Breast epithelium (tissue), 3 donors: ENCODE results near the gene VPS13D.

Experiments
- POLR2A ChIP-seq: fragments of 450-650 bp; IDR thresholded peaks from one replicate; pipeline ENCODE4 v1.6.1; 2016; ENCODE audit warnings: antibody characterized with exemption, mild to moderate bottlenecking, moderate library complexity
- TF ChIP-seq, protein P1 (sequence below), 3 donors: fragments of 450-650 bp; IDR thresholded peaks; one replicate each; pipeline ENCODE4 v1.5.1; 2016 to 2017; ENCODE audit warnings: antibody characterized with exemption in 3 of 3, mild to moderate bottlenecking in 3 of 3, moderate library complexity in 3 of 3

DNA sequence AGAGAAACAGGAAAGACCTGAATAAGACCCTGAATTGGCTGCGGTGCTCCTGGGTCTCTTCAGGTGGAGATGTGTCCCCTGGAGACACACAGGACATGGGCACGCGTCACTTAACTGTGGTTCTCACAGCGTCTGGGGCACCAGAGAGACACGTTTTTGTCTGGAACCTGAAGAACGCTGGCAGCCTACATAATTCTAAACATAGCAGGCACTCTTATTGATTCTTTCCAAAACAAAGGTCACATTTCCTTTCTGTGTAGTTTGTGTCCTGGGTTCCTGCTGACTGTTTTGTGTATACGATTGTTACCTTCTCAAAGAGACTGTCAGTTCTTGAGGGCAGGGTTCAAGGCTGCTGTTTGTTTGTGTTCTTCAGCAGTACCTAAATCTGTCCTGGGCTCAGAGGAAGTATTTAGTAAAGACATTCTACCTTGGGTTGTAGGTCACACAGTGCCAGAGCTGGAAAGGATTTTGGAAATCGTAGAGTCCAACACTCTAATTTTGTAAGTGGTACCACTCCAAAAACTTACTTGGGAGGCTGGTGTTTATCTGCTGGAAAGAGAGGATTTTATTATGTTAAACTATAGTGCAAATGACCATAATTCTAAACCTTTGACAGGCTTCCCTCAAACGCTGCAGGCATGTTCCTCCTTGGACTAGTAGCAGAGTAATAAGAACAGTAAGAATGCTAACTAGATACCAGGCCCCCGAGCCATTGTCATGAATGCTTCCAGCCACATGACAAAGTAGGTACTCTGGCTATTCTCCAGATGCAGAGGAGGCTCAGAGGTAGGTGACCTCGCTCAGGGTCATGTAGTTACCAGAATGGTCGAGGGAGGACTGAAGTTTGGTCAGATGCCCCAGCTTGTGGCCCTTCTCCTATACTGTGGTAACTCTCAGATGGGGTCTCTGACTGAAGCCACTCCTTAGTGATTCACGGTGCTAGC, 223.8 kb downstream of the VPS13D start:
- TF ChIP-seq, protein P1, sequence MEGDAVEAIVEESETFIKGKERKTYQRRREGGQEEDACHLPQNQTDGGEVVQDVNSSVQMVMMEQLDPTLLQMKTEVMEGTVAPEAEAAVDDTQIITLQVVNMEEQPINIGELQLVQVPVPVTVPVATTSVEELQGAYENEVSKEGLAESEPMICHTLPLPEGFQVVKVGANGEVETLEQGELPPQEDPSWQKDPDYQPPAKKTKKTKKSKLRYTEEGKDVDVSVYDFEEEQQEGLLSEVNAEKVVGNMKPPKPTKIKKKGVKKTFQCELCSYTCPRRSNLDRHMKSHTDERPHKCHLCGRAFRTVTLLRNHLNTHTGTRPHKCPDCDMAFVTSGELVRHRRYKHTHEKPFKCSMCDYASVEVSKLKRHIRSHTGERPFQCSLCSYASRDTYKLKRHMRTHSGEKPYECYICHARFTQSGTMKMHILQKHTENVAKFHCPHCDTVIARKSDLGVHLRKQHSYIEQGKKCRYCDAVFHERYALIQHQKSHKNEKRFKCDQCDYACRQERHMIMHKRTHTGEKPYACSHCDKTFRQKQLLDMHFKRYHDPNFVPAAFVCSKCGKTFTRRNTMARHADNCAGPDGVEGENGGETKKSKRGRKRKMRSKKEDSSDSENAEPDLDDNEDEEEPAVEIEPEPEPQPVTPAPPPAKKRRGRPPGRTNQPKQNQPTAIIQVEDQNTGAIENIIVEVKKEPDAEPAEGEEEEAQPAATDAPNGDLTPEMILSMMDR (IDR thresholded peaks at IDR 0.05), result no peak
- no peak for TF ChIP-seq POLR2A
